Karpas-422 (cell line): ENCODE measurements around the gene SCUBE3. TPM values are rescaled to one million over a fixed set of nuclear protein-coding genes. Genes with fewer than 3 reads are reported as not detected.

Experiments used
- DNase-seq: peaks from one replicate; pipeline ENCODE4 v3.0.0-alpha.2; 2015
- H2AFZ ChIP-seq: fragments of 200-600 bp; sonication (generic); 2 replicates; pipeline ENCODE4 v1.6.1; 2014; ENCODE audit warnings: antibody characterized with exemption, low read length, mixed read lengths
- H3K27ac ChIP-seq: fragments of 200-600 bp; sonication (generic); 2 replicates; pipeline ENCODE4 v1.5.1; 2014; ENCODE audit warnings: mild to moderate bottlenecking, low read length, moderate library complexity
- H3K27me3 ChIP-seq: fragments of 200-600 bp; sonication (generic); 2 replicates; pipeline ENCODE4 v1.6.1; 2014; ENCODE audit warnings: low read length, mixed read lengths
- H3K36me3 ChIP-seq: fragments of 200-600 bp; sonication (generic); 2 replicates; pipeline ENCODE4 v1.6.1; 2014; ENCODE audit warnings: low read length, mixed read lengths; ENCODE audit not compliant: insufficient read depth
- H3K4me1 ChIP-seq: fragments of 200-600 bp; sonication (generic); 2 replicates; pipeline ENCODE4 v1.6.1; 2014; ENCODE audit warnings: mild to moderate bottlenecking, low read length, mixed read lengths
- H3K4me2 ChIP-seq: fragments of 200-600 bp; sonication (generic); 2 replicates; pipeline ENCODE4 v1.6.1; 2014; ENCODE audit warnings: low read length, low read depth, mild to moderate bottlenecking; ENCODE audit not compliant: poor library complexity, severe bottlenecking
- H3K4me3 ChIP-seq: fragments of 200-600 bp; sonication (generic); 2 replicates; pipeline ENCODE4 v1.5.1; 2014; ENCODE audit warnings: mild to moderate bottlenecking, antibody characterized with exemption, low read length, mixed read lengths
- H3K79me2 ChIP-seq: fragments of 200-600 bp; sonication (generic); 2 replicates; pipeline ENCODE4 v1.6.1; 2014; ENCODE audit warnings: mild to moderate bottlenecking, low read length, mixed read lengths
- H3K9ac ChIP-seq: fragments of 200-600 bp; sonication (generic); 2 replicates; pipeline ENCODE4 v1.6.0; 2014; ENCODE audit warnings: low read length
- H3K9me2 ChIP-seq: fragments of 200-600 bp; sonication (generic), shearing (Covaris generic); replicated peaks from 2 replicates; pipeline ENCODE4 v1.6.0; 2014; ENCODE audit warnings: mild to moderate bottlenecking, low read length, moderate library complexity; ENCODE audit not compliant: insufficient read depth
- H3K9me3 ChIP-seq: fragments of 300-700, 200-600 bp; sonication (generic); 2 replicates; pipeline ENCODE4 v1.6.1; 2014; ENCODE audit warnings: low read length, mixed read lengths
- H4K20me1 ChIP-seq: fragments of 200-600 bp; sonication (generic); 2 replicates; pipeline ENCODE4 v1.6.1; 2014; ENCODE audit warnings: mild to moderate bottlenecking, antibody characterized with exemption, low read length, low read depth; ENCODE audit not compliant: insufficient read depth
- total RNA-seq: library from RNA; depleted of rRNA; stranded (reverse); fragments of >200 nt; shearing (Covaris generic); gene quantifications from 2 replicates; pipeline ENCODE4 v1.2.3, GENCODE V29; 2014; ENCODE audit warnings: low replicate concordance

The SCUBE3 gene
- total RNA-seq, 1 experiment from 2014 or later = not detected

GRCh38 chr6:35208419-35208818 lies 5.3 kb upstream of the SCUBE3 start:
- Histone ChIP-seq H3K27me3 (no peaks in the 10 kb centered on the region), H3K9ac (no peak overlapping the region), H3K4me1 (no peaks in the 10 kb centered on the region), H2AFZ (no peak overlapping the region), H3K4me2 (no peak overlapping the region), H3K36me3 (no peaks in the 10 kb centered on the region), H3K9me2 (no peaks in the 10 kb centered on the region), H3K79me2 (no peaks in the 10 kb centered on the region), H3K9me3 (no peaks in the 10 kb centered on the region), H3K27ac (no peak overlapping the region), H4K20me1 (no peaks in the 10 kb centered on the region), H3K4me3 (no peak overlapping the region)
- no peak for DNase-seq

- Histone ChIP-seq H3K36me3 (no peaks in the 10 kb centered on the region), H3K4me3 (no peak overlapping the region), H3K9me3 (no peaks in the 10 kb centered on the region), H3K27ac (no peak overlapping the region), H4K20me1 (no peaks in the 10 kb centered on the region), H3K9me2 (no peaks in the 10 kb centered on the region), H2AFZ (no peak overlapping the region), H3K4me2 (no peak overlapping the region), H3K27me3 (no peaks in the 10 kb centered on the region), H3K4me1 (no peaks in the 10 kb centered on the region), H3K9ac (no peak overlapping the region), H3K79me2 (no peaks in the 10 kb centered on the region)
- DNase-seq = no peak
Measured at GRCh38 chr6:35209081-35209480, 4.7 kb upstream of the SCUBE3 start.

- Histone ChIP-seq H3K4me2 (no peak overlapping the region), H3K4me1 (no peaks in the 10 kb centered on the region), H3K9me3 (no peaks in the 10 kb centered on the region), H3K4me3 (no peak overlapping the region), H3K79me2 (no peaks in the 10 kb centered on the region), H3K27ac (no peak overlapping the region), H2AFZ (no peak overlapping the region), H3K9ac (no peak overlapping the region), H3K9me2 (no peaks in the 10 kb centered on the region), H4K20me1 (no peaks in the 10 kb centered on the region), H3K27me3 (no peaks in the 10 kb centered on the region), H3K36me3 (no peaks in the 10 kb centered on the region)
- DNase-seq = no peak
Measured at GRCh38 chr6:35209622-35210247, 4.0 kb upstream of the SCUBE3 start.

GRCh38 chr6:35213298-35213791 lies 411 bp upstream of the SCUBE3 start:
- Histone ChIP-seq H3K9ac (no peak overlapping the region), H3K4me3 (no peak overlapping the region), H3K4me2 (no peak overlapping the region), H3K27ac (no peak overlapping the region), H3K9me2 (no peaks in the 10 kb centered on the region), H2AFZ (no peak overlapping the region), H4K20me1 (no peaks in the 10 kb centered on the region), H3K36me3 (no peaks in the 10 kb centered on the region), H3K79me2 (no peaks in the 10 kb centered on the region), H3K4me1 (peaks cover 5% of the 10 kb centered on the region; the same call in 1 of the 2 replicates), H3K27me3 (no peaks in the 10 kb centered on the region), H3K9me3 (no peaks in the 10 kb centered on the region)
- no peak for DNase-seq

GRCh38 chr6:35214869-35215664 lies 1.3 kb downstream of the SCUBE3 start:
- Histone ChIP-seq H3K4me1 (peaks cover 5% of the 10 kb centered on the region; the same call in 1 of the 2 replicates), H3K79me2 (no peaks in the 10 kb centered on the region), H3K4me3 (no peak overlapping the region), H3K9ac (no peak overlapping the region), H3K9me3 (no peaks in the 10 kb centered on the region), H3K27ac (no peak overlapping the region), H3K4me2 (no peak overlapping the region), H4K20me1 (no peaks in the 10 kb centered on the region), H2AFZ (no peak overlapping the region), H3K9me2 (no peaks in the 10 kb centered on the region), H3K27me3 (no peaks in the 10 kb centered on the region), H3K36me3 (no peaks in the 10 kb centered on the region)
- no peak for DNase-seq

- H3K9me3 ChIP-seq = no peaks in the 10 kb centered on the region
- no peak overlapping the region for H3K27ac ChIP-seq
- H3K9me2 ChIP-seq = no peaks in the 10 kb centered on the region
- DNase-seq = no peak
- H3K36me3 ChIP-seq = no peaks in the 10 kb centered on the region
- no peak overlapping the region for H2AFZ ChIP-seq
- H3K27me3 ChIP-seq = no peaks in the 10 kb centered on the region
- H3K4me3 ChIP-seq = no peak overlapping the region
- H3K9ac ChIP-seq = no peak overlapping the region
- no peaks in the 10 kb centered on the region for H3K79me2 ChIP-seq
- no peak overlapping the region for H3K4me2 ChIP-seq
- H3K4me1 ChIP-seq = peaks cover 5% of the 10 kb centered on the region; the same call in 1 of the 2 replicates
- no peaks in the 10 kb centered on the region for H4K20me1 ChIP-seq
Measured at GRCh38 chr6:35215665-35216411, 2.1 kb downstream of the SCUBE3 start.

- Histone ChIP-seq H3K4me1 (peaks cover 5% of the 10 kb centered on the region; the same call in 1 of the 2 replicates), H3K9me2 (no peaks in the 10 kb centered on the region), H3K27ac (no peak overlapping the region), H3K9ac (no peak overlapping the region), H4K20me1 (no peaks in the 10 kb centered on the region), H3K4me3 (no peak overlapping the region), H3K79me2 (no peaks in the 10 kb centered on the region), H3K36me3 (no peaks in the 10 kb centered on the region), H3K9me3 (no peaks in the 10 kb centered on the region), H3K27me3 (no peaks in the 10 kb centered on the region), H2AFZ (no peak overlapping the region), H3K4me2 (no peak overlapping the region)
- DNase-seq = no peak
Measured at GRCh38 chr6:35216412-35216732, 2.6 kb downstream of the SCUBE3 start.
